Measurements from ENCODE around the gene C3orf20.

GRCh38 chr3:14822134-14822533 is 147.2 kb downstream of the C3orf20 start:
- TF ChIP-seq POLR2A (IDR thresholded peaks at IDR 0.05; ENCODE audit: low read depth, low read length) = no peak
- TF ChIP-seq CTCF (conservative IDR thresholded peaks at IDR 0.05; ENCODE audit: low read depth, low read length) = no peak
- no peak for TF ChIP-seq BHLHE40 (IDR thresholded peaks at IDR 0.05; ENCODE audit: low read depth, low read length)
- TF ChIP-seq, protein P1, sequence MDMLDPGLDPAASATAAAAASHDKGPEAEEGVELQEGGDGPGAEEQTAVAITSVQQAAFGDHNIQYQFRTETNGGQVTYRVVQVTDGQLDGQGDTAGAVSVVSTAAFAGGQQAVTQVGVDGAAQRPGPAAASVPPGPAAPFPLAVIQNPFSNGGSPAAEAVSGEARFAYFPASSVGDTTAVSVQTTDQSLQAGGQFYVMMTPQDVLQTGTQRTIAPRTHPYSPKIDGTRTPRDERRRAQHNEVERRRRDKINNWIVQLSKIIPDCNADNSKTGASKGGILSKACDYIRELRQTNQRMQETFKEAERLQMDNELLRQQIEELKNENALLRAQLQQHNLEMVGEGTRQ (IDR thresholded peaks at IDR 0.05; ENCODE audit: low read depth, low read length) = no peak
- no peak for TF ChIP-seq MAZ (IDR thresholded peaks at IDR 0.05; ENCODE audit: borderline replicate concordance, low read depth, low read length)
- no peak for TF ChIP-seq RFX5 (IDR thresholded peaks at IDR 0.05; ENCODE audit: low read depth, low read length)
- no peak for TF ChIP-seq CEBPB (IDR thresholded peaks at IDR 0.05; ENCODE audit: low read depth, low read length)
- no peak for TF ChIP-seq RAD21 (IDR thresholded peaks at IDR 0.05; ENCODE audit: low read length)
- no peak for TF ChIP-seq RCOR1 (IDR thresholded peaks at IDR 0.05; ENCODE audit: insufficient replicate concordance, low read length)
- TF ChIP-seq, protein P2, sequence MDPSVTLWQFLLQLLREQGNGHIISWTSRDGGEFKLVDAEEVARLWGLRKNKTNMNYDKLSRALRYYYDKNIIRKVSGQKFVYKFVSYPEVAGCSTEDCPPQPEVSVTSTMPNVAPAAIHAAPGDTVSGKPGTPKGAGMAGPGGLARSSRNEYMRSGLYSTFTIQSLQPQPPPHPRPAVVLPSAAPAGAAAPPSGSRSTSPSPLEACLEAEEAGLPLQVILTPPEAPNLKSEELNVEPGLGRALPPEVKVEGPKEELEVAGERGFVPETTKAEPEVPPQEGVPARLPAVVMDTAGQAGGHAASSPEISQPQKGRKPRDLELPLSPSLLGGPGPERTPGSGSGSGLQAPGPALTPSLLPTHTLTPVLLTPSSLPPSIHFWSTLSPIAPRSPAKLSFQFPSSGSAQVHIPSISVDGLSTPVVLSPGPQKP (IDR thresholded peaks at IDR 0.05; ENCODE audit: borderline replicate concordance, low read depth, low read length) = no peak
- TF ChIP-seq FOS (IDR thresholded peaks at IDR 0.05; ENCODE audit: low read depth, low read length) = no peak
- TF ChIP-seq MAFK (IDR thresholded peaks at IDR 0.05; ENCODE audit: low read depth, low read length) = no peak
